CD8-positive, alpha-beta memory T cell (primary cell): Measurements from ENCODE around the gene BPIFA1. TPM values are rescaled to one million over a fixed set of nuclear protein-coding genes. Genes with fewer than 3 reads are reported as not detected.

Source experiments
- CTCF ChIA-PET: fragments of 350-600 bp; sonication (Branson Sonifier 250); formaldehyde crosslinking; loops from one replicate; lab custom pipeline; 2021; ENCODE audit warnings: antibody characterized with exemption; lab: Charles Lee
- POLR2A ChIA-PET: fragments of 350-600 bp; sonication (Branson Sonifier 250); formaldehyde crosslinking; loops from one replicate; lab custom pipeline; 2021; ENCODE audit warnings: antibody characterized with exemption; lab: Charles Lee
- DNase-seq, 5 donors: peaks; one replicate each; pipeline versions ENCODE4 v3.0.0 to v3.0.0-alpha.2; 2020 to 2022; ENCODE audit warnings: mixed read lengths in 1 of 5
- H3K27ac ChIP-seq: one replicate; pipeline ENCODE4 v1.7.0; 2013; ENCODE audit warnings: low read depth, mild to moderate bottlenecking, low read length, moderate library complexity
- H3K27me3 ChIP-seq: 2 replicates; pipeline ENCODE4 v1.7.0; 2013; ENCODE audit warnings: low read length, mild to moderate bottlenecking; ENCODE audit not compliant: insufficient read depth, poor library complexity, severe bottlenecking
- H3K36me3 ChIP-seq: 2 replicates; pipeline ENCODE4 v1.7.0; 2013; ENCODE audit warnings: mild to moderate bottlenecking, low read length, moderate library complexity; ENCODE audit not compliant: insufficient read depth
- H3K4me1 ChIP-seq: 2 replicates; pipeline ENCODE4 v1.7.0; 2013; ENCODE audit warnings: mild to moderate bottlenecking, low read length, moderate library complexity; ENCODE audit not compliant: insufficient read depth
- H3K4me3 ChIP-seq: 2 replicates; pipeline ENCODE4 v1.7.0; 2013; ENCODE audit warnings: mild to moderate bottlenecking, low read length
- H3K9me3 ChIP-seq: 2 replicates; pipeline ENCODE4 v1.7.0; 2013; ENCODE audit warnings: mild to moderate bottlenecking, low read length
- H3K27ac Mint-ChIP-seq, 8 donors: one replicate each; pipeline ENCODE4 v1.8.0; 2020 to 2021; ENCODE audit warnings: mixed read lengths in 8 of 8, mild to moderate bottlenecking in 6 of 8, inconsistent platforms in 3 of 8, moderate library complexity in 3 of 8
- H3K27me3 Mint-ChIP-seq, 2 donors: one replicate each; pipeline ENCODE4 v1.8.0; 2020 to 2021; ENCODE audit warnings: mixed read lengths in 2 of 2, mild to moderate bottlenecking in 1 of 2, moderate library complexity in 1 of 2
- H3K36me3 Mint-ChIP-seq, 3 donors: one replicate each; pipeline ENCODE4 v1.8.0; 2020 to 2021; ENCODE audit warnings: mixed read lengths in 3 of 3, inconsistent platforms in 1 of 3, mild to moderate bottlenecking in 1 of 3
- H3K4me1 Mint-ChIP-seq, 3 donors: one replicate each; pipeline ENCODE4 v1.8.0; 2020 to 2021; ENCODE audit warnings: mixed read lengths in 3 of 3, inconsistent platforms in 1 of 3, mild to moderate bottlenecking in 1 of 3
- H3K4me3 Mint-ChIP-seq, 7 donors: one replicate each; pipeline ENCODE4 v1.8.0; 2020 to 2021; ENCODE audit warnings: mixed read lengths in 7 of 7, mild to moderate bottlenecking in 6 of 7, moderate library complexity in 4 of 7, inconsistent platforms in 2 of 7
- H3K9me3 Mint-ChIP-seq, 5 donors: one replicate each; pipeline ENCODE4 v1.8.0; 2020 to 2022; ENCODE audit warnings: mixed read lengths in 5 of 5, mild to moderate bottlenecking in 3 of 5, moderate library complexity in 2 of 5, inconsistent platforms in 1 of 5
- polyA plus RNA-seq: library from polyadenylated mRNA; unstranded; fragments of 300-500 nt; fragmentation: Illumina TruSeq; gene quantifications from one replicate; pipeline ENCODE4 v1.2.3, GENCODE V29; 2021
- total RNA-seq, 2 experiments: library from RNA; stranded (reverse); gene quantifications; one replicate each; pipeline ENCODE4 v1.2.3, GENCODE V29; 2021

The BPIFA1 gene
- total and polyA plus RNA-seq, 3 experiments from 2014 or later = not detected

- H3K9me3 ChIP-seq = no peaks in the 10 kb centered on the region
- Mint-ChIP-seq H3K9me3 (no peaks in the 10 kb centered on the region), H3K27me3 (peaks cover 17 to 42% of the 10 kb centered on the region in 2 donors), H3K27ac (no peak overlapping the region), H3K4me3 (no peak overlapping the region), H3K36me3 (no peaks in the 10 kb centered on the region), H3K4me1 (peaks cover 0 to 4% (median 0%) of the 10 kb centered on the region in 3 donors)
- no peak overlapping the region for H3K27ac ChIP-seq
- POLR2A ChIA-PET = no interaction called here
- CTCF ChIA-PET = no interaction called here
- no peaks in the 10 kb centered on the region for H3K4me1 ChIP-seq
- no peak overlapping the region for H3K4me3 ChIP-seq
- no peaks in the 10 kb centered on the region for H3K36me3 ChIP-seq
- no peaks in the 10 kb centered on the region for H3K27me3 ChIP-seq
- no peak for DNase-seq
Measured at GRCh38 chr20:33232486-33233072, 3.2 kb upstream of the BPIFA1 start.

- no peak overlapping the region for H3K4me3 Mint-ChIP-seq
- Histone ChIP-seq H3K36me3 (no peaks in the 10 kb centered on the region), H3K9me3 (no peaks in the 10 kb centered on the region), H3K27me3 (no peaks in the 10 kb centered on the region), H3K4me1 (no peaks in the 10 kb centered on the region), H3K4me3 (no peak overlapping the region), H3K27ac (no peak overlapping the region)
- H3K27ac Mint-ChIP-seq = no peak overlapping the region
- H3K36me3 Mint-ChIP-seq = no peaks in the 10 kb centered on the region
- no peaks in the 10 kb centered on the region for H3K9me3 Mint-ChIP-seq
- ChIA-PET CTCF (no interaction called here), POLR2A (no interaction called here)
- H3K4me1 Mint-ChIP-seq = peaks cover 0 to 4% (median 0%) of the 10 kb centered on the region in 3 donors
- no peak for DNase-seq
- H3K27me3 Mint-ChIP-seq = peaks cover 17 to 41% of the 10 kb centered on the region in 2 donors
Measured at GRCh38 chr20:33233129-33233774, 2.5 kb upstream of the BPIFA1 start.

GRCh38 chr20:33234050-33234449, 1.7 kb upstream of the BPIFA1 start:
- Mint-ChIP-seq H3K27me3 (peaks cover 17 to 46% of the 10 kb centered on the region in 2 donors), H3K27ac (peak overlapping the region in 1 of 8 donors; percentile 86), H3K36me3 (no peaks in the 10 kb centered on the region), H3K9me3 (no peaks in the 10 kb centered on the region), H3K4me1 (peaks cover 0 to 4% (median 0%) of the 10 kb centered on the region in 3 donors), H3K4me3 (no peak overlapping the region)
- H3K27me3 ChIP-seq = no peaks in the 10 kb centered on the region
- no peak overlapping the region for H3K4me3 ChIP-seq
- CTCF ChIA-PET = no interaction called here
- no peaks in the 10 kb centered on the region for H3K4me1 ChIP-seq
- no peak overlapping the region for H3K27ac ChIP-seq
- no peaks in the 10 kb centered on the region for H3K9me3 ChIP-seq
- H3K36me3 ChIP-seq = no peaks in the 10 kb centered on the region
- DNase-seq = no peak
- POLR2A ChIA-PET = no interaction called here

GRCh38 chr20:33236351-33236750, 555 bp downstream of the BPIFA1 start:
- no peak for DNase-seq
- no peaks in the 10 kb centered on the region for H3K9me3 ChIP-seq
- Mint-ChIP-seq H3K9me3 (no peaks in the 10 kb centered on the region), H3K36me3 (no peaks in the 10 kb centered on the region), H3K27me3 (peaks cover 16 to 52% of the 10 kb centered on the region in 2 donors), H3K4me3 (no peak overlapping the region), H3K4me1 (no peaks in the 10 kb centered on the region), H3K27ac (no peak overlapping the region)
- H3K36me3 ChIP-seq = no peaks in the 10 kb centered on the region
- CTCF ChIA-PET = no interaction called here
- no peak overlapping the region for H3K27ac ChIP-seq
- H3K4me3 ChIP-seq = no peak overlapping the region
- H3K4me1 ChIP-seq = no peaks in the 10 kb centered on the region
- POLR2A ChIA-PET = no interaction called here
- no peaks in the 10 kb centered on the region for H3K27me3 ChIP-seq

- Histone ChIP-seq H3K27me3 (no peaks in the 10 kb centered on the region), H3K4me3 (no peak overlapping the region), H3K36me3 (no peaks in the 10 kb centered on the region), H3K9me3 (no peaks in the 10 kb centered on the region), H3K4me1 (no peaks in the 10 kb centered on the region), H3K27ac (no peak overlapping the region)
- CTCF ChIA-PET = interaction anchor here (1.0 kb wide), 1 partner anchor 9 kb away, joined by 3 read pairs; no protein-coding TSS in a partner anchor
- POLR2A ChIA-PET = no interaction called here
- DNase-seq = no peak
- H3K4me3 Mint-ChIP-seq = no peak overlapping the region
- H3K4me1 Mint-ChIP-seq = no peaks in the 10 kb centered on the region
- no peak overlapping the region for H3K27ac Mint-ChIP-seq
- peaks cover 11 to 59% of the 10 kb centered on the region in 2 donors for H3K27me3 Mint-ChIP-seq
- no peaks in the 10 kb centered on the region for H3K36me3 Mint-ChIP-seq
- H3K9me3 Mint-ChIP-seq = no peaks in the 10 kb centered on the region
Measured at GRCh38 chr20:33237989-33238388, 2.2 kb downstream of the BPIFA1 start.

GRCh38 chr20:33239418-33239817, 3.6 kb downstream of the BPIFA1 start:
- no peak overlapping the region for H3K27ac Mint-ChIP-seq
- no peak overlapping the region for H3K4me3 ChIP-seq
- H3K4me3 Mint-ChIP-seq = no peak overlapping the region
- peaks cover 10 to 47% of the 10 kb centered on the region in 2 donors for H3K27me3 Mint-ChIP-seq
- H3K4me1 Mint-ChIP-seq = no peaks in the 10 kb centered on the region
- H3K4me1 ChIP-seq = no peaks in the 10 kb centered on the region
- ChIA-PET POLR2A (no interaction called here), CTCF (interaction anchor here (1.5 kb wide), 1 partner anchor 27 kb away, joined by 3 read pairs; no protein-coding TSS in a partner anchor)
- H3K9me3 Mint-ChIP-seq = no peaks in the 10 kb centered on the region
- no peak for DNase-seq
- no peak overlapping the region for H3K27ac ChIP-seq
- no peaks in the 10 kb centered on the region for H3K27me3 ChIP-seq
- H3K36me3 ChIP-seq = no peaks in the 10 kb centered on the region
- H3K36me3 Mint-ChIP-seq = no peaks in the 10 kb centered on the region
- no peaks in the 10 kb centered on the region for H3K9me3 ChIP-seq

GRCh38 chr20:33239979-33240736, 4.4 kb downstream of the BPIFA1 start:
- H3K27me3 ChIP-seq = no peaks in the 10 kb centered on the region
- ChIA-PET CTCF (interaction anchor here (1.5 kb wide), 1 partner anchor 28 kb away, joined by 3 read pairs; no protein-coding TSS in a partner anchor), POLR2A (no interaction called here)
- H3K4me3 ChIP-seq = no peak overlapping the region
- H3K9me3 ChIP-seq = no peaks in the 10 kb centered on the region
- Mint-ChIP-seq H3K27me3 (peaks cover 9 to 46% of the 10 kb centered on the region in 2 donors), H3K36me3 (no peaks in the 10 kb centered on the region), H3K27ac (no peak overlapping the region), H3K4me1 (no peaks in the 10 kb centered on the region), H3K9me3 (no peaks in the 10 kb centered on the region), H3K4me3 (no peak overlapping the region)
- H3K4me1 ChIP-seq = no peaks in the 10 kb centered on the region
- no peak overlapping the region for H3K27ac ChIP-seq
- DNase-seq = no peak
- no peaks in the 10 kb centered on the region for H3K36me3 ChIP-seq

GRCh38 chr20:33240923-33241322, 5.1 kb downstream of the BPIFA1 start:
- DNase-seq = no peak
- H3K4me3 ChIP-seq = no peak overlapping the region
- H3K9me3 ChIP-seq = no peaks in the 10 kb centered on the region
- H3K27me3 ChIP-seq = no peaks in the 10 kb centered on the region
- H3K36me3 ChIP-seq = no peaks in the 10 kb centered on the region
- Mint-ChIP-seq H3K36me3 (no peaks in the 10 kb centered on the region), H3K27ac (no peak overlapping the region), H3K27me3 (peaks cover 8 to 39% of the 10 kb centered on the region in 2 donors), H3K9me3 (no peaks in the 10 kb centered on the region), H3K4me3 (no peak overlapping the region), H3K4me1 (no peaks in the 10 kb centered on the region)
- ChIA-PET CTCF (no interaction called here), POLR2A (no interaction called here)
- H3K27ac ChIP-seq = no peak overlapping the region
- no peaks in the 10 kb centered on the region for H3K4me1 ChIP-seq
